DND-41 (cell line): ENCODE data around the gene LGI1.

Source experiments
- ATAC-seq: fragments of 200-7000 bp; cut with Tn5 transposase; 3 replicates; pipeline ENCODE4 v1.9.1; 2021; ENCODE audit warnings: low read depth; ENCODE audit not compliant: insufficient read depth
- DNase-seq: peaks from one replicate; pipeline ENCODE4 v3.0.0-alpha.2; 2020
- H2AFZ ChIP-seq: 2 replicates; pipeline ENCODE4 v1.6.0; 2012; ENCODE audit warnings: low read depth, low read length
- H3K27ac ChIP-seq: 2 replicates; pipeline ENCODE4 v1.5.1; 2012; ENCODE audit warnings: low read length, inconsistent platforms
- H3K27me3 ChIP-seq: fragments of 200-600 bp; sonication (generic); 2 replicates; pipeline ENCODE4 v1.6.0; 2012; ENCODE audit warnings: low read length, mild to moderate bottlenecking, inconsistent platforms; ENCODE audit not compliant: insufficient read depth, poor library complexity
- H3K36me3 ChIP-seq: 2 replicates; pipeline ENCODE4 v1.5.1; 2012; ENCODE audit warnings: low read length, inconsistent platforms; ENCODE audit not compliant: insufficient read depth
- H3K4me1 ChIP-seq: 2 replicates; pipeline ENCODE4 v1.5.1; 2012; ENCODE audit warnings: mild to moderate bottlenecking, low read length; ENCODE audit not compliant: insufficient read depth
- H3K4me2 ChIP-seq: 2 replicates; pipeline ENCODE4 v1.6.0; 2012; ENCODE audit warnings: mild to moderate bottlenecking, moderate library complexity, low read length, inconsistent platforms; ENCODE audit not compliant: insufficient read depth
- H3K4me3 ChIP-seq, 2 experiments: fragments of 200-600 bp in 1 of 2; shearing (Covaris generic) in 1 of 2; 2 replicates each; pipeline ENCODE4 v1.5.1; 2012 to 2016; ENCODE audit warnings: inconsistent platforms in 2 of 2, low read length in 2 of 2, mild to moderate bottlenecking in 2 of 2, low read depth in 1 of 2, moderate library complexity in 1 of 2
- H3K79me2 ChIP-seq: 2 replicates; pipeline ENCODE4 v1.6.0; 2012; ENCODE audit warnings: low read length, inconsistent platforms; ENCODE audit not compliant: insufficient read depth
- H3K9ac ChIP-seq: 2 replicates; pipeline ENCODE4 v1.6.0; 2012; ENCODE audit warnings: low read depth, mild to moderate bottlenecking, inconsistent platforms, low read length, moderate library complexity
- H3K9me3 ChIP-seq: 2 replicates; pipeline ENCODE4 v1.5.1; 2012; ENCODE audit warnings: low read length, moderate library complexity, mild to moderate bottlenecking, inconsistent platforms; ENCODE audit not compliant: insufficient read depth, severe bottlenecking
- H4K20me1 ChIP-seq: 2 replicates; pipeline ENCODE4 v1.6.0; 2012; ENCODE audit warnings: low read length; ENCODE audit not compliant: insufficient read depth
- EZH2 ChIP-seq: IDR thresholded peaks from 3 replicates; pipeline ENCODE4 v1.6.1; 2012; ENCODE audit warnings: borderline replicate concordance, low read depth, mild to moderate bottlenecking, moderate library complexity, low read length, inconsistent platforms; ENCODE audit not compliant: severe bottlenecking
- TF ChIP-seq, protein P1 (sequence below): IDR thresholded peaks from 2 replicates; pipeline ENCODE4 v1.5.1; 2012; ENCODE audit warnings: borderline replicate concordance, low read length, moderate library complexity, mild to moderate bottlenecking; ENCODE audit not compliant: poor library complexity, severe bottlenecking; ENCODE audit errors: extremely low read depth

Gene LGI1

DNA sequence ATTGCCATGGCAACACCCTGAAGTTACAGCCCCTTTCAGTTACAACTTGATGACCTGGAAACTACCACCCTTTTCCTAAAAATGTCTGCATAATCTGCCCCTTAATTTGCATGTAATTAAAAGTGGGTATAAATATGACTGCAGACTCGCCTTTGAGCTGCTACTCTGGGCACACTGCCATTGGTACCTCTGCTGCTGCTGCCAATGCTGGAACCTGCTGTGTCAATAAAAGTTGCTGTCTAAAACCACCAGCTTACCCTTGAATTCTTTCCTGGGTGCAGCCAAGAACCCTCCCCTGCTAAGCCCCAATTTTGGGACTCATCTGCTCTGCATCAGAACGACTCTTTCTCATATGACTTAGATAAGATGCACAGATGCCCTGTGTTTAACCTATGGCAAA is 45.1 kb upstream of the LGI1 start:
- Histone ChIP-seq H3K4me3 (no peak overlapping the region), H3K4me1 (no peaks in the 10 kb centered on the region), H4K20me1 (no peaks in the 10 kb centered on the region), H3K9me3 (no peaks in the 10 kb centered on the region), H3K27ac (no peak overlapping the region), H3K36me3 (no peaks in the 10 kb centered on the region), H3K4me2 (no peak overlapping the region), H3K9ac (no peak overlapping the region), H2AFZ (no peak overlapping the region), H3K27me3 (no peaks in the 10 kb centered on the region), H3K79me2 (no peaks in the 10 kb centered on the region)
- TF ChIP-seq EZH2, result no peak
- TF ChIP-seq, protein P1, sequence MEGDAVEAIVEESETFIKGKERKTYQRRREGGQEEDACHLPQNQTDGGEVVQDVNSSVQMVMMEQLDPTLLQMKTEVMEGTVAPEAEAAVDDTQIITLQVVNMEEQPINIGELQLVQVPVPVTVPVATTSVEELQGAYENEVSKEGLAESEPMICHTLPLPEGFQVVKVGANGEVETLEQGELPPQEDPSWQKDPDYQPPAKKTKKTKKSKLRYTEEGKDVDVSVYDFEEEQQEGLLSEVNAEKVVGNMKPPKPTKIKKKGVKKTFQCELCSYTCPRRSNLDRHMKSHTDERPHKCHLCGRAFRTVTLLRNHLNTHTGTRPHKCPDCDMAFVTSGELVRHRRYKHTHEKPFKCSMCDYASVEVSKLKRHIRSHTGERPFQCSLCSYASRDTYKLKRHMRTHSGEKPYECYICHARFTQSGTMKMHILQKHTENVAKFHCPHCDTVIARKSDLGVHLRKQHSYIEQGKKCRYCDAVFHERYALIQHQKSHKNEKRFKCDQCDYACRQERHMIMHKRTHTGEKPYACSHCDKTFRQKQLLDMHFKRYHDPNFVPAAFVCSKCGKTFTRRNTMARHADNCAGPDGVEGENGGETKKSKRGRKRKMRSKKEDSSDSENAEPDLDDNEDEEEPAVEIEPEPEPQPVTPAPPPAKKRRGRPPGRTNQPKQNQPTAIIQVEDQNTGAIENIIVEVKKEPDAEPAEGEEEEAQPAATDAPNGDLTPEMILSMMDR, result no peak
- ATAC-seq (no peak), DNase-seq (no peak)

DNA sequence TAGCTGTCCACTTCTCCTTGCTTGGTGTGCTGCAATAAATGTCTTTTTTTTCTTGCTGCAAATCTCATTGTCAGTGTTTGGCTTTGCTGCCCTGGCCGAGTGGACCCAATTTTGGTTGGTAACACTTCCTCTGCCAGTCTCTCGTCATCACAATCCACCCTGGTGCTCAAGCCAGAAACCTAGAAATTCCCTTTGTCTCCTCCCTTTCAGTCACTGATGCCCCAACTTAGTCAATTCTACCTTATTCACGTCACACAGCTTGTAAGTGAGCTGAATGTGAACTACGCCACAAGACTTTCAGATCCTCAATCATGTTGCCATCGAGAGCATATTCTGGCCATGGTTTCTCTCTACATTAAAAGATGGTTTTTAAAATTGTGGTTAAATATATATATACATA is 42.4 kb upstream of the LGI1 start:
- no peaks in the 10 kb centered on the region for H3K4me1 ChIP-seq
- H3K9me3 ChIP-seq, result no peaks in the 10 kb centered on the region
- TF ChIP-seq, protein P1, result no peak
- TF ChIP-seq EZH2, result no peak
- no peak overlapping the region for H3K4me2 ChIP-seq
- no peak overlapping the region for H3K9ac ChIP-seq
- no peaks in the 10 kb centered on the region for H3K36me3 ChIP-seq
- DNase-seq (no peak), ATAC-seq (no peak)
- no peaks in the 10 kb centered on the region for H3K27me3 ChIP-seq
- H2AFZ ChIP-seq, result no peak overlapping the region
- no peaks in the 10 kb centered on the region for H4K20me1 ChIP-seq
- no peak overlapping the region for H3K4me3 ChIP-seq
- H3K27ac ChIP-seq, result no peak overlapping the region
- no peaks in the 10 kb centered on the region for H3K79me2 ChIP-seq

DNA sequence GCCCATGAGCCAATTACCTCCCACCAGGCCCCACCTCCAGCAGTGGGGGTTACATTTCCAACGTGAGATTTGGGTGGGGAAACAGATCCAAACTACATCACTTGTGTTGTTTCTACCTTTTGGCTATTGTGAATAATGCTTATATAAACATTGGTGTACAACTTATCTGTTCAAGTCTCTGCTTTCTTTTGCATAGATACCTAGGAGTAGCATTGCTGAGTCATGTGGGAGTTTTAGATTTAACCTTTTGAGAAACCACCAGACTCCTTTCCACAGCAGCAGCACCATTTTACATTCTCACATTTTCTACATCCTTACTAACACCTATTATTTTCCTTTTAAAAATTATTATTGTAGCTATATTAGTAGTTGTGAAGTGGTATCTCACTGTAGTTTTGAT is 41.0 kb upstream of the LGI1 start:
- H3K27me3 ChIP-seq, result no peaks in the 10 kb centered on the region
- no peaks in the 10 kb centered on the region for H4K20me1 ChIP-seq
- no peak overlapping the region for H2AFZ ChIP-seq
- ATAC-seq (no peak), DNase-seq (no peak)
- H3K4me3 ChIP-seq, result no peak overlapping the region
- H3K4me1 ChIP-seq, result no peaks in the 10 kb centered on the region
- H3K9ac ChIP-seq, result no peak overlapping the region
- H3K27ac ChIP-seq, result no peak overlapping the region
- H3K9me3 ChIP-seq, result no peaks in the 10 kb centered on the region
- H3K36me3 ChIP-seq, result no peaks in the 10 kb centered on the region
- TF ChIP-seq, protein P1, result no peak
- no peak for TF ChIP-seq EZH2
- H3K4me2 ChIP-seq, result no peak overlapping the region
- no peaks in the 10 kb centered on the region for H3K79me2 ChIP-seq

DNA sequence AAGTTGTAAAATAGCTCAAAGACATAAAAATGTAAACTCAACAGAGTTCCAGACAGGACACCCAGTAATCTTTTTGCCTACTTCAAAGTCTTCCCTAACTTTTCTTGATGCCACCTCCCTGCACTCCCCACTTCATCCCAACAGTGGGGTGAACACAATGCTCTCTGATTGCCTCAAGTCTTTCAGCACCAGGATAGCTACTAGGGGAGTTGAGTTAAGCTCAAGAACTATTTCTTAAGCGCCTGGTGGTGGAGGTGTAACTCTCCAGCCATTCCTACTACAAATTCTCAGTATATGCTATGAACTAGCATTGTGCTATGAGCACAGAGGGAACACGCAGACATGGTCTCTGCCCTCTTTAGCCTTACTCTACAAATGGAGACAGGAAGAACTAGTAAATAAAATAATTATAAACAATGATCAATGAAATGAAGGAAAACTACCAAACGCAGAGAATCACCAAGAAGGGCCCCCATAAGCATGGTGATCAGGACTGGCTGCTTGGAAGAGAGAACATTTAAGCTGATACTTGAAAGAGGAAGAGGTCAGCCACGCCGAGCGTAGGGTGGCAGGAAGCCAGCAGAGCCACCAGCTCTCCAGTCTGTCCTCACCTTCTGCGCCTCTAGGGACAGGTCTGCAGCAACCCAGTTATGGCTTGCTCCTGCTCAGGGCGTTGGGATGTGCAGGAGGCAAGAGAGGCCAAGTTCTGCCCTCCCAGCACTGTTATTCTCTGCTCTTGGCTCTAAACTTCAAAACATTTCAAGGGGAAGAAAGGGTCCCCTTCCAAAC is 38.6 kb upstream of the LGI1 start:
- no peak for ATAC-seq
- no peaks in the 10 kb centered on the region for H3K79me2 ChIP-seq
- no peak overlapping the region for H3K27ac ChIP-seq
- no peaks in the 10 kb centered on the region for H3K9me3 ChIP-seq
- no peaks in the 10 kb centered on the region for H3K4me1 ChIP-seq
- H3K4me2 ChIP-seq, result no peak overlapping the region
- no peak overlapping the region for H3K4me3 ChIP-seq
- TF ChIP-seq EZH2, result no peak
- TF ChIP-seq, protein P1, result no peak
- H3K9ac ChIP-seq, result no peak overlapping the region
- no peak for DNase-seq
- H2AFZ ChIP-seq, result no peak overlapping the region
- no peaks in the 10 kb centered on the region for H3K36me3 ChIP-seq
- no peaks in the 10 kb centered on the region for H3K27me3 ChIP-seq
- H4K20me1 ChIP-seq, result no peaks in the 10 kb centered on the region
